ENCODE measurements around the gene MAPKAP1.

Gene MAPKAP1

GRCh38 chr9:125484350-125485282 is 222.4 kb downstream of the MAPKAP1 start:
- DNase-seq (ENCODE audit: low read depth): peak; percentile 64

GRCh38 chr9:125483697-125484096 is 223.3 kb downstream of the MAPKAP1 start:
- no peak for DNase-seq (ENCODE audit: low read depth)

- no peak for DNase-seq (ENCODE audit: low read depth)
Measured at GRCh38 chr9:125479846-125480615, 227.0 kb downstream of the MAPKAP1 start.

- DNase-seq (ENCODE audit: low read depth): no peak
Measured at GRCh38 chr9:125477089-125477544, 229.9 kb downstream of the MAPKAP1 start.

GRCh38 chr9:125476645-125477044 is 230.4 kb downstream of the MAPKAP1 start:
- no peak for DNase-seq (ENCODE audit: low read depth)

- no peak for DNase-seq (ENCODE audit: low read depth)
Measured at GRCh38 chr9:125475385-125475784, 231.6 kb downstream of the MAPKAP1 start.

GRCh38 chr9:125472926-125473701 is 233.9 kb downstream of the MAPKAP1 start:
- DNase-seq (ENCODE audit: low read depth): no peak

GRCh38 chr9:125472562-125472925 is 234.5 kb downstream of the MAPKAP1 start:
- no peak for DNase-seq (ENCODE audit: low read depth)

- DNase-seq (ENCODE audit: low read depth): no peak
Measured at GRCh38 chr9:125470767-125471580, 236.0 kb downstream of the MAPKAP1 start.

GRCh38 chr9:125470189-125470588 is 236.8 kb downstream of the MAPKAP1 start:
- DNase-seq (ENCODE audit: low read depth): no peak

GRCh38 chr9:125468646-125469045 is 238.4 kb downstream of the MAPKAP1 start:
- no peak for DNase-seq (ENCODE audit: low read depth)

GRCh38 chr9:125467116-125467740 is 239.8 kb downstream of the MAPKAP1 start:
- no peak for DNase-seq (ENCODE audit: low read depth)

- DNase-seq (ENCODE audit: low read depth): no peak
Measured at GRCh38 chr9:125466411-125466810, 240.6 kb downstream of the MAPKAP1 start.

- no peak for DNase-seq (ENCODE audit: low read depth)
Measured at GRCh38 chr9:125464591-125465385, 242.2 kb downstream of the MAPKAP1 start.

- DNase-seq (ENCODE audit: low read depth): no peak
Measured at GRCh38 chr9:125463926-125464325, 243.1 kb downstream of the MAPKAP1 start.

GRCh38 chr9:125462861-125463291 is 244.1 kb downstream of the MAPKAP1 start:
- no peak for DNase-seq (ENCODE audit: low read depth)

GRCh38 chr9:125461636-125462190 is 245.3 kb downstream of the MAPKAP1 start:
- DNase-seq (ENCODE audit: low read depth): no peak

- peak; percentile 34 for DNase-seq (ENCODE audit: low read depth)
Measured at GRCh38 chr9:125460883-125461635, 245.9 kb downstream of the MAPKAP1 start.

GRCh38 chr9:125460346-125460745 is 246.7 kb downstream of the MAPKAP1 start:
- no peak for DNase-seq (ENCODE audit: low read depth)

All from GM04503 (cell line).